CD4-positive, alpha-beta T cell treated with Interferon alpha-2 for 1 hour (primary cell): ENCODE results near the gene WNK3.
"Not testable (repeated sequence)": the region's sequence is repeated elsewhere in the genome, so short reads cannot be mapped to it uniquely, and the experiment has no call there.

ENCODE experiments used
- DNase-seq, 2 donors: peaks; one replicate each; pipeline ENCODE4 v3.0.0-alpha.2; 2020 to 2022

The WNK3 gene

GRCh38 chrX:54357414-54358377, at the start of gene WNK3:
Gene WNK3, minus strand, starts transcription at chrX:54358046.
- peak; percentile 22 to 43 for DNase-seq

GRCh38 chrX:54407266-54407665, 49.4 kb upstream of the WNK3 start:
- no peak for DNase-seq

- no peak for DNase-seq
These were observed 39.3 kb upstream of the WNK3 start for GRCh38 chrX:54397113-54397512.

GRCh38 chrX:54386314-54386713, 28.5 kb upstream of the WNK3 start:
- no peak for DNase-seq

- not testable (repeated sequence) for DNase-seq
These were observed 26.8 kb upstream of the WNK3 start for GRCh38 chrX:54384661-54385060.

GRCh38 chrX:54359408-54359807, 1.6 kb upstream of the WNK3 start:
- no peak for DNase-seq

- DNase-seq, result peak; percentile 26 to 40
These were observed 772 bp upstream of the WNK3 start for GRCh38 chrX:54358424-54359211.

GRCh38 chrX:54352677-54353076, 5.2 kb downstream of the WNK3 start:
- no peak for DNase-seq

- not testable (repeated sequence) for DNase-seq
These were observed 20.5 kb downstream of the WNK3 start for GRCh38 chrX:54337383-54337782.

GRCh38 chrX:54325077-54325476, 32.8 kb downstream of the WNK3 start:
- DNase-seq, result no peak

- DNase-seq, result no peak
These were observed 37.8 kb downstream of the WNK3 start for GRCh38 chrX:54320067-54320466.

GRCh38 chrX:54306379-54306778, 51.5 kb downstream of the WNK3 start:
- no peak for DNase-seq

GRCh38 chrX:54301516-54301915, 56.3 kb downstream of the WNK3 start:
- no peak for DNase-seq

- no peak for DNase-seq
These were observed 63.5 kb downstream of the WNK3 start for GRCh38 chrX:54294306-54294705.

- no peak for DNase-seq
These were observed 65.1 kb downstream of the WNK3 start for GRCh38 chrX:54292755-54293154.

GRCh38 chrX:54291758-54292157, 66.1 kb downstream of the WNK3 start:
- DNase-seq, result no peak

- DNase-seq, result no peak
These were observed 68.9 kb downstream of the WNK3 start for GRCh38 chrX:54288968-54289367.

- no peak for DNase-seq
These were observed 69.6 kb downstream of the WNK3 start for GRCh38 chrX:54288277-54288676.

GRCh38 chrX:54281676-54282075, 76.2 kb downstream of the WNK3 start:
- no peak for DNase-seq

GRCh38 chrX:54280466-54280865, 77.4 kb downstream of the WNK3 start:
- no peak for DNase-seq

GRCh38 chrX:54271664-54272063, 86.2 kb downstream of the WNK3 start:
- no peak for DNase-seq

GRCh38 chrX:54248309-54248708, 109.5 kb downstream of the WNK3 start:
- DNase-seq, result peak in 1 of 2 donors; percentile 11

- no peak for DNase-seq
These were observed 111.0 kb downstream of the WNK3 start for GRCh38 chrX:54246866-54247265.

GRCh38 chrX:54238588-54238987, 119.3 kb downstream of the WNK3 start:
- no peak for DNase-seq
